Right lung (tissue), 5 donors: Measurements from ENCODE around the gene TPD52L2. TPM values are rescaled to one million over a fixed set of nuclear protein-coding genes. Genes with fewer than 3 reads are reported as not detected.
A peak's percentile ranks its signal among the peaks of the same experiment; 100 is the strongest.
"Not testable (repeated sequence)": the region's sequence is repeated elsewhere in the genome, so short reads cannot be mapped to it uniquely, and the experiment has no call there.

Experiments used
- DNase-seq, 2 donors: peaks; one replicate each; pipeline ENCODE4 v3.0.0-alpha.2; 2013
- polyA plus RNA-seq, 5 donors: library from polyadenylated mRNA; unstranded; fragments of 120-200 nt; gene quantifications; one replicate each; pipeline versions ENCODE4 v1.2.1 to v1.2.3, GENCODE V29; 2013; ENCODE audit warnings: inconsistent platforms in 1 of 5, low replicate concordance in 1 of 5; ENCODE audit not compliant: insufficient read length in 5 of 5, insufficient read depth in 1 of 5

Gene TPD52L2
- polyA plus RNA-seq, 5 donors = 81.9 to 93.7 (median 86.7) TPM

DNA sequence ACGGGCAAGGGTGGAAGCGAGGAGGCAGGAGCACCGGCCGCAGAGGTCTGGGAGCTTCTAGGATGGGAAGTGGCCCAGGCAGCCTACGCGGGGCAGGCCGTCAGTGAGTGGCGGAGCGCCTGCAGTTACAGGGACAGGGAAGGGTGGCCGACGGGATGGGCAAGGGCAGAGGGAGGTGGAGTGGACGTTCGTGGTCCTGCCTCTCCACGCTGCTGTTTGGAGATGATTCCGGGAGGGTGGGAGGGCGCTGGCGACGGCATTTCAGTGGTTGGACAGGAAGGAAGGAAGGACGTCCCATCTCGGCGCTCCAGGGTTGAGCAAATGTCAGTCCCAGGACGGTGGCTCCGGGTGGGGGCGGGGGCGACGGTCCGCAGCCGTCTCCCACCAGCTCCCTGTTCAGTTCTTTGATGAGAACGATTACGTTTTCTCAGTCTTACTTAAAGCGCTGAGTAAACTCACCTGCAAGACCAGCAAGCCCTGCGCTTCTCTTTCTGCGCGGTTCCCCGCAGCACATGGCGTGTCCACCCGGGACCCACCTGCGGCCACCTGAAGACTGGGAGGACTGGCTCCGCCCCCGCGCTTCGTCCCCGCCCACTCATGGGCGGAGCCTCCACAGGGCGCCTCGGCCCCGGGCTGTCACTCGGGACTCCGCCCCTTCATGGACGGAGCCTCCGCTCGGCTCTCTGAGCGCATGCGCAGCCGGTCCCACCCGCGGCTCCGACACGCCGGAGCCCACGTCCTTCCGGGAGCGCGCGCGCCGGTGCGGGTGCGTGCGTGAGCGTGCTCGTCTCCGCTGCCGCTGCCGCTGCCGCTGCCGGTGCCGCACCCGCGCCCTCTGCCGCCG, 29.5 kb downstream of the TPD52L2 start, which contains the start of gene DNAJC5:
DNAJC5 (plus strand) TSS at position 769 of the 844 bp plus-strand sequence. CDS start 33,220 bp downstream, outside the sequence.
- DNase-seq = peak; percentile 92

DNA sequence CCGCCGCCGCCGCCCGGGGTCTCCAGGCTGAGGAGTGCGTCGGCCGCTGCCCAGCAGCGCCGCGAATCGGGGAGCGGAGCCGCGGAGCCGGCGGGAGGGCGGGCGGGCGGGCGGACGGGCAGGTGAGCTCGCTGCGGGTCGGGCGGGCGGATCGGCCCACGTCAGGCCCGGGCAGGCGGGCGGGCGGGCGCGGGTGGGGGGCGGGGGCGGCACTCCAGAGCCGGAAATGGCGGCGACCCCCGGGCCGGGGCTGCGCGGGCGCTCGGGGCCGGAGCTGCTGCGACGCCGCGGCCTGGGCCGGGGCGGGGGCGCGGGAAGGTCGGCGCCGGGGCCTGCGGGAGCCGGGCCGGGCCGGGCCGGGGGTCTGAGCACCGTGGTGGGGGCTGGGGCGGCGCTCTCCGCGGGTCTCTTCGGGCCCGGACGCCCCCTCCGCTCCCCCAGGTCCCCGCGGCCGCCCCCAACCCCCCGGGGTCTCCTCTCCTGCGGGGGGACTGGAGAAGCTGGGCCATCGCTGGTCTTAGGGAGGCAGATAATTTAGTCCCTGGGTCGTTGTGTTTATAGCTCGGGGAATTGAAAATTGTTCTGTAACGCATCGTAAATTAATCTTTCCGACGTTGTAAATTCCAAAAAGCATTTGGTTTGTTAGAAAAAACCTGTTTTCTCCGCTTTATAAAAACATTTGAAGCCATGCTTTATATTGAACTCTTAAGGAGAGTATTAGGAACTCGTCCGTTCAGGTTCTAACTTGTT, 30.3 kb downstream of the TPD52L2 start:
- DNase-seq = no peak

DNA sequence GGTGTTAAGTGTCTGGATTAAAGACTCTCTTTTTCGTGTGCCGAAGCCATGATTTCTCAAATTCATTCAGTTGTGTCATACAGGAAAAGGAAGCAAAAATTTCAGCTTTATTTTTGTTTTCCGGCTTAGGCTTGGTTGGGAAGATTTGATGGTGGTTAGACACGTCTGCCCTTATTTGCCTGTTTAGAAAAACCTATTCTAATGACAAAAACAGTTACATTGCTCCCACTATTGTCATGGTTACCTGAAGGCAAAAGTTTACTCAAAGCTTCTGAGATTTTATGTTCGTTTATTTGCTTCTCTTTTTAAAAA, 30.8 kb downstream of the TPD52L2 start:
- DNase-seq = no peak

DNA sequence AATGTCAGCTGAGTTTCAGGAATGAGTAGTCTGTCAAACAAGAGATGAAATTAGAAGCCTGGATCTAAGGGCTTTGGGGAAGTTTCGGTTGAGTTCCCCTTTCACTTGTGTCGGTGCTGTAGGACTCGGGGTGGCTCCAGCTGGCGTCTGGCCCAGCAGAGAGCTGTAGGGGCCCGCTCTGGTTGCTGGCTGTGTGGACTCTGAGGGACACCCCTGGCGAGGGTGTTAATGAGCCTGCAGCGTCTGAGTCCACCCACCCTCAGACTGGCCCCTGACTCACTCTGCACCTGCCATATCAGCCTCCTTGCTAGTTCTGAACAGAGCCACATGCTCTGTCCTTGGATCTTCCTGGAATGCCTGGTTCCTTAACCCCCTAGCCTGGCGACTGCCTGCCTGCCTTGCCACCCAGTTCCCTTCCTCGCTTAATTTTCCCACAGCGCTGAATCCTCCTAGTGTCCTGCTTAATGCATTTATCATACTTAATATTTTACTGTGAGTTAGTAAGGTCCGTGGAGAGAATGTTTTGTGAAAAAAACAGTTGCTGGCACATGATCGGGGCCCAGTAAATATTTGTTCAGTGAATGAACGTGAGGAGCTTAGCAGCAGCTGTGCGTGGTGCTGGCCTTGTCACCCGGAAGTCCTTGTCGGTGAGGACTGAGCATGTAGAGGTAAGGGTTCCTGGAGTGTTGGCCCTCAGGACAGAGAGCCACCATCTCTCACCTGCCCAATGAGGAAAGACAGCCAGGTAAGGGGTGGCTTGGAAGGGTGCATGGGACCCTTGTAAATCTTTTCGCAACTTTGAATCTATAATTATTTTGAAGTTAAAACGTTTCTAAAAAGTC, 31.4 kb downstream of the TPD52L2 start:
- DNase-seq = peak in 1 of 2 donors; percentile 28

DNA sequence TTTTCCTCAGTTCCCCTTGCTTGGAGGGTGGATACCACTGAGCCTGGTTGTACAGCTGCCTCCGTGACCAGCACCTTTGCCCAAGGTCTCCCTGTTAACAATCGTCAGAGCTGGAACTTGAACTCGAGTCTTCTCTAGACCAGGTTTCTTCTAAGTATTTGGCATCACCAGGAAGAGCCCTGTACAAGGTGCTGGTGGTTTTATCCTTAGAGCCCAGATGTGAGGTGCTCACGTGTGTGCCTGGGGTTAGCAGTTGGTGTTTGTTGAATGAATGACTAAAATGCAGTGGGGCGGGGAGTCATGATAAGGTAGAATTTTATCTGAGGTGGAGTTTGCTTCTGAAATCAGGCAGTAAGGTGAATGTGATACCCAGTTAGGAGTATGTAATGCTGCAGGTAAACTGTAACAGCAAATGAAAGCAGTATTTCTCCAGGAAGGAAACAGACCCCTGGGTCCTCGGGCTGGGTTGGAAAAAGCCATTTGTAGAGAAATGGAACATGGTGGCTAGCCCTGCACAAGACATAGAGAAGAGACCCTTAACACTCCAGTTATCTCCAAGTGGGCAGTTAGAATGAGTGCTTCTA, 33.0 kb downstream of the TPD52L2 start:
- no peak for DNase-seq

DNA sequence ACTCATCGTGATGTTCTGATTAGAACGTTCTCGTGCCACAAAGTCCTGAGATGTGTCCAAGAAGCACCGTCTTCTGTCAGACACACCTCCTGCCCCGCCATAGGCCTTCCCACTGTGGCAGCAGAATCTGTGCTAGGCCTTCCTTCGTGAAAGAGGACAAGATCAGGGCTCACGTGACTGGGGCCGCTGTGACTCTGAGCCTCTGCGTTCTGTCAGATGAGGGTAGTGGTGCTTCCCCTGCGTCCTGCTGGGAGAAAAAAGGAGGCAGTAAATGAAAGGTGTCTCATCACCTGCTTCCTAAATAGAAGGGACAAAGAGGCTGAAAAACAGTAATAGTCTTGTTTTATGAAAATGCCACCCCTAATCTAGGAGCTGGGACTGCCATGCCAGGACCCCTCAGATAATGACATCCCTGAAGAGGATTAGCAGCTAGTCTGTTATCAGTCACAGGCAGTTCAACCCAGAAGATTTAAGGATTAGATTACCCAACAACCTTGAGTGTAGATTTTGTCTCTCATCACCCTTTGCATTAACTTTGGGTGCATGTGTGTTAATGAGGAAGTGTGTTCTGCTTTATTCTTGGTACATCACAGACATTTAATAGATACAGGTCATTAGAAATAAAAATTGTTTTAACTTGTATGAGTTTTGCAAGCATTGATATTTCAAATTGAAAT, 34.0 kb downstream of the TPD52L2 start:
- DNase-seq = no peak

DNA sequence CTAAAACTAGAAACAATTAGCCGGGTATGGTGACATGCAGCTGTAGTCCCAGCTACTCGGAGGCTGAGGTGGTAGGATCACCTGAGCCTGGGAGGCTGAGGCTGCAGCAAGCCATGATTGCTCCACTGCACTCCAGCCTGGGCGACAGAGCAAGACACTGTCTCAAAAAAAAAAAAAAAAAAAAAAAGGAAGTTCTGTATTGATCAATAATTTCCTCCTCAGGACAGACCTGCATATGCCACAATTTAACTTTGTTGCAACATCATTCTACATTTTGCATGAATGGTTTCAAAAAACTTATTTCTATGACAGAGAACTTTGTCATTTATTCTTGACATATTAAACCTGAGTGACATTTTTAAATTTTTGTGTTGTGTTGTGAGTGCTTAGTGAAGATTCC, 35.3 kb downstream of the TPD52L2 start:
- DNase-seq = no peak

DNA sequence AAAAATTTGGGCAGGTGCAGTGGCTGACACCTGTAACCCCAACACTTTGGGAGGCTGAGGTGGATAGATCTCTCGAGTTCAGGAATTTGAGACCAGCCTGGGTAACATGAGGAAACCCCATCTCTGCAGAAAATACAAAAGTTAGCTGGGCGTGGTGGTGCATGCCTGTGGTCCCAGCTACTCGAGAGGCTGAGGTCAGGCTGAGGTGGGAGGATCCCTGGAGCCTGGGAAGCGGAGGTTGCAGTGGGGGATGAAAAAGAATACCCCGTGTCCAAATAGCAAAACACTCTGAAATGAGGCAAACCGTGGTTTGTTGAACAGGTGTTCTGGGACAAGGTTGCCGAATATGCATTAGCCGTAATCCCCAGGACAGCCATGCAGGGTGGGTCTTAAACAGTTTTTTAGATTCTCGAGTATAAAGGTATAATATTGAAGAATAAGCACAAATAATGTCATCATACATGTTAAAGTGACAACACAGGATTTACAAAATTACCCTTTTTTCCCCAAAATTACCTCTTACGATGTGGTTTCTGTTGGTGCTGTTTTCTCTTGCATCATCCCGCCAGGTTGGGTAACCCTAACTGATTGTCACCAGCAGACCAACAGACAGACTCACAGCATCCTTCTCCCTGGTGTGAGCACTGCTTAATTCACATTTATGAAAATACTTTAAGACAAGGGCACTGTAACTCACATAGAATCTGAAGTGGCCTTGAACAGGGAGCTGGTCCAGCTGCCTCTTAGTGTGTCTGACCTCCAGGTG, 38.9 kb downstream of the TPD52L2 start:
- no peak for DNase-seq

DNA sequence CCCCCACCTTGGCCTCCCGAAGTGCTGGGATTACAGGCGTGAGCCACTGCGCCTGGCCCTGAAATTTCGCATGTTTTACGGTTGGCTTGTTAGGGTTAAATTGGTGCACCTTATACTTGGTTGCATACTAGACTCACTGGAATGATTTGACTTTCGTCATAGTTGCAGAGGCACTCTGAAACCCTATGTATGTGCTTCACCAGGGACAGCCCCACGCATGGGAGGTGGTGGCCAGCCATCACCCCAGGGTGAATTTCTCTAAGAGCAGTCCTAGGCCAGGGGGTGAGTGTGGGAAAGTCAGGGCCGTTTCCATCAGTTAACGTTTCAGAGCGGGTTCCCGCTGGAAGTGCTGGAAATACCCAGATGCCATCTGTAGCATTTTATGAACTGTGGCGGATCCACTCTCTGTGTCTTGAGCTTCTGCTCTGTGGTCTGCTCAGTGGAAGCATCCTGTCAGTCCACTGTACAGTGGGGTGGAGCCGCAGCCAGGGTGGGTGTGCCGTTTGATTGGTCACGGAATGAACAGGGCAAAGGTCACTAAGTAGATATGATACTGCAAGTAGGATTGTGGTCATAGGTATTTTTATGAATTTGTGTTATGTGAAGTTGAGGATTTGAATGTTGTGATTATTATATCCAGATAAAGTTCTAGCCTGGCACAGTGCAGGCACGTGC, 43.1 kb downstream of the TPD52L2 start:
- no peak for DNase-seq

DNA sequence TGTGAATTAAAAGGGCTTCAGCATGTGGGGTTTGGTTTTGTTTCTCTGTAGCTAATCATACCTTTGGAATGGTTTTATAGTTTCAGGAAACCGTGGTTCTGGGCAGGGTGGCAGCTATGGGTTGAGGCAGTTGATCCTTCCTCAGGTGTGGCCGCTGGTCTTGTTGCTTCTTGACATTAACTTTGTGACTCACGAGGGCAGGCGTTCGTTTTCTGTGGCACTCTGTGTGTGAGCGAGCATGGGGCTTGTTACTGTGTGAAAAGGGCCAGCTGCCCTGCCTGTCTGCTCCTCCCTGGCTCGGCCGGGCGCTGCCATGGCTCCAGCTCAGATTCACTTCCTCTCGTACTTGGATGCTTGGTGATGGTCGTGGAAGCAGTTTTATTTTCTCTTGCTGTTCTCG, 46.1 kb downstream of the TPD52L2 start:
- no peak for DNase-seq

DNA sequence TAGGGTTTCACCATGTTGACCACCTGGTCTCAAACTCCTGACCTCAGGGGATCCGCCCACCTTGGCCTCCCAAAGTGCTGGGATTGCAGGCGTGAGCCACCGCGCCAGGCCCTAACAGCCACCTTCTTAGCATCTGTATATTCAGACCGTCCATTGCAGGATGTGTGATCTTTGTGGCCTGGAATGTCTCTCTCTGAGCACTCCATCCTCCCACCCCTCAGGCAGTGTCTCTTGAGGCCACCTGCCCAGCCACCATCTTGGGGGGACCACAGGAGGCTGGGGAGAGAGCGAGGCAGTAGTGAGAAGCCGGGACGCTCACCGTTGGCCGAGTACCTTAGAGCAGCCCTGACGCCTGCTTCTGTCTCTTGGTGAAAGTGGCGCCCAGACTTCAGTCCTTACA, 48.7 kb downstream of the TPD52L2 start:
- DNase-seq = no peak

DNA sequence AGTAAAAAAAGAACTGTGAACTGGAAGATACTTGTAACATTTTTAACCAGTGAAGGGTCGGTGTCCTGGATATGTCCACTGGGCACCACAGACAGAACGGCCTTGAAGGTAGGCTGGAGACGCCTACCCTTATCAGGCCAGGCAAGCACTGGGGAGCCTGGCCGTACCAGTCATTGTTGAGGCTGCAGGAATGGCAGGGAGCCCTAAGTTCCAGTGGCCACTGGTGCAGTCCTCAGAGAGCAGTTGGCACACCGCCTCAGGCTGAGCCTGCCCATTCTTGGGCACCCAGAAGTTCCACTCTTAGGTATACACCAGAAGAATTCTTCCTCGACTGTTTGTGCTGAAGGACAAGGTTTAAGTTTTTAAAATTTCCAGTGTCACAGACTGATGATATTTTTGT, 50.4 kb downstream of the TPD52L2 start:
- DNase-seq = no peak

DNA sequence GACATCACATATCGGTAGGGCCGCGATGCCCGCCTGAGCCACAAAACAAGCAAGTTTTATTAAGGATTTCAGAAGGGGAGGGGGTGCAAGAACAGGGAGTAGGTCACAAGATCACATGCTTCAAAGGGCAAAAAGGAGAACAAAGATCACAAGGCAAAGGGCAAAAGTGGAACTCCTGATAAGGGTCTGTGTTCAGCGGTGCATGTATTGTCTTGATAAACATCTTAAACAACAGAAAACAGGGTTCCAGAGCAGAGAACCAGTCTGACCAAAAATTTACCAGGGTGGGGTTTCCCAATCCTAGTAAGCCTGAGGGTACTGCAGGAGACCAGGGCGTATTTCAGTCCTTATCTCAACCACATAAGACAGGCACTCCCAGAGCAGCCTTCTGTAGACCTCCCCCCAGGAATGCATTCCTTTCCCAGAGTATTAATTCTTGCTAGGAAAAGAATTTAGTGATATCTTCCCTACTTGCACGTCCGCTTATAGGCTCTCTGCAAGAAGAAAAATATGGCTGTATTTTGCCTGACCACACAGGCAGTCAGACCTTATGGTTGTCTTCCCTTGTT, 51.4 kb downstream of the TPD52L2 start:
- not testable (repeated sequence) for DNase-seq

DNA sequence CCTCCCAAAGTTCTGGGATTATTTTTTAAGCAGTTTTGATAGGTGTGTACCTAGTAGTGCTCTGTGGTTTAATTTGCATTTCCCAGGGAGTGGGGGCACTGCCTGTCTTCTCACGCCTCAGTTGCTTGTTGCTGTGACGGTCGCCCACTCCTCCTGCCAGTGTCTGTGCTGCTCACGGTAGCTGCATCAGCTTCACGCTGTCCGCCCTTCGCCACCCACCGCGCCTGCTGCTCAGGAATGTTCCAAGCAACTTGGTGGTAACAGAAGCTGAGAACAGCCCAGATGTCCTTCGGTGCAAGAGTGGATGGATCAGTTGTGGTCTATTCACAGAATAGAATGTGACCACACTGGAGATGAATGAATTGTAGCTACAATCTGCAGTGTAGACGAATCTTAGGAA, 52.7 kb downstream of the TPD52L2 start:
- DNase-seq = no peak

DNA sequence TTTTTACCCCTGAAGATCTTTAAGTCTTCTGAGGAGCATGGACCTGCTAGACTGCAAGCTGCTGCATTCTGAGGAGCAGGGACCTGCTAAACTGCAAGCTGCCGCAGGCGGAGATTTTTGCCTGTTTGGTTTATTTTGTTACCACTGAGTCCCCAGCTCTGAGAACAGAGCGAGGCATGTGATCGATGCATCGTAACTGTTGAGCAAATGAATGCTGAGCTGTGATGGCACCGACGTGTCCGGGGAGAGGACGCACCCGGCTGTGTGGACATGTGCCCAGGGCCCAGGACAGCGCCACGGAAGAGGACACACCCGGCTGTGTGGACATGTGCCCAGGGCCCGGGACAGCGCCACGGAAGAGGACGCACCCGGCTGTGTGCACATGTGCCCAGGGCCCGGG, 54.1 kb downstream of the TPD52L2 start:
- no peak for DNase-seq

DNA sequence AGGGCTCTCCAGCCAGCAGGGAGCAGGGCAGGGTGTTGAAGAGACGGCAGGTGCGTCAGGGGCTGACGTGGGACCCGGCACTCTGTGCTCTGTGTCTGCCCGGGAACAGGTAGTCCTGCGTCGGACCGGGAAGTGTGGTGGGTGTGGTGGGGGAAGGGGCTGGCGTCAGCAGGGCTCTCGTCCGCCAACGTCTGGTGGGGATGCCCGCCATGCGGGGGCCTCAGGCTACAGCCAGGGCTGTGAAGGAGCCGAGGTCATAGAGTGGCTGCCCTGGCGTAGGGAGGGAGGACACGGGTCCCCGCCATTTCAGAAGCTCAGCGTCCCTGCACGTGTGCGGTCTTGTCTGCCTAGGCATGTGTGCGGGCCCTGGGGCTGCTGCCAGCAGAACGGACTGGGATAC, 55.2 kb downstream of the TPD52L2 start:
- no peak for DNase-seq

DNA sequence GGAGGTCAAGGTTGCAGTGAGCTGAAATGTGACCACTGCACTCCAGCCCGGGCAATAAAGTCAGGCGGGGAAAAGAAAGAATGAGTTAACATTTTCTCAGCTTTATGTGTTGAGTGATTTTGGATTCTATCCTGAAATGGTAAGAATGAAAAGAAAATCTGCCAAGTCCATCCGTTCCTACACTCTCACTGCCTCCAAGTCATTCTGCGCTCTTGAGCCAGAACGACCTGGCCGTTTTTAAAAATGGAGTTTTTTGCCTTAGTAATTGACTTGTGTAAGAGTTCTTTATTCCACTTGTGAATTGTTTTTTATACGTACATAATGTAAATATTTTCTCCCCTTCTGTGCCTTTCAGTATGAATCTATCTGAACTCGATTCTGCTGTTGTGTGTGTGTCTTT, 58.6 kb downstream of the TPD52L2 start:
- no peak for DNase-seq

DNA sequence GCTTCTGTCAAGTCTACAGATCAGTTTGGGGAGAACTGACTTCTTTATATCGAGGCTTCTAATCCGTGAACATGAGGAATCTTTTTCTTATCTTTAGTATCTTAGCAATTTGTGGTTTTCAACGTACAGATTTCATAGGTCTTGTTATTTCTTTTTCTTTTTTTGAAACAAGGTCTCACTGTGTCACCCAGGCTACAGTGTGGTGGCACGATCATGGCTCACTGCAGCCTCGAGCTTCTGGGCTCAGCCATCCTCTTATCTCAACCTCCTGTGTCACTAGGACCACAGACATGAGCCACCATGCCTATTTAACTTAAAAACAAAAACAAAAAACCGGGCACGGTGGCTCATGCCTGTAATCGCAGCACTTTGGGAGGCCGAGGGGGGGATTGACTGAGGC, 59.2 kb downstream of the TPD52L2 start:
- DNase-seq = no peak

DNA sequence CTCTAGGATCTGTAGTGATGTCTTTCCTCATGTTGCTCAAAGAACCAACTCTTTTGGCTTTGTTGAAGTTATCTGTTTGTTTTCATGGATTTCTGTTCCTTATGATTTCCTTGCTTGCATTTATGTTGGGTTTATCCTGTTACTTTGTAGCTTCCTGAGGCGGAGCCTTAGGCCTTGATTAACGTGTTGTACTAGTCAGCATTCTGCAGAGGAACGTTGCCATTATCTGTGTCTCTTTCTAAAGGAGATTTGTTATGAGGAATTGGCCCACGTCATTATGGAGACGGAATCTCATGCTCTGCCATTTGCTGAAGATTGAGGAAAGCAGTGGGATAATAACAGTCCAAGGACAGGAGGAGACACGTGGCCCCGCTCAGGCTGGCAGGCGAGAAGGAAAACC, 61.2 kb downstream of the TPD52L2 start:
- no peak for DNase-seq

DNA sequence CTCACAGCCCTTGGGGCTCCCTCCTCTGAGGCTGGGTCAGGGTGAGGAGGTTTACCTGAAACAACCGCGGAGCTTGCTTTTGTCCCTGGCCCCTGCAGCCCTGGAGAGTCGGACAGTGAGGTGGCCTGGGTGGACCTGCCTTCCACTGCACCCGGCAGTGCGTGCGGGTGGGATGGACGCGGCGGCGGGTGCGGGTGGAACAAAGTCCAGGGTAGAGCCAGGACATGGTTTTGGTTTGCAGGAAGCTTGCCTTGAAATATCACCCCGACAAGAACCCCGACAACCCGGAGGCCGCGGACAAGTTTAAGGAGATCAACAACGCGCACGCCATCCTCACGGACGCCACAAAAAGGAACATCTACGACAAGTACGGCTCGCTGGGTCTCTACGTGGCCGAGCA, 64.0 kb downstream of the TPD52L2 start:
- DNase-seq = no peak
